GM23338 (cell line): ENCODE results near the gene COL2A1. TPM values are rescaled to one million over a fixed set of nuclear protein-coding genes. Genes with fewer than 3 reads are reported as not detected.

Experiments used
- ATAC-seq: fragments of 200-7000 bp; cut with Tn5 transposase; 3 replicates; pipeline ENCODE4 v1.9.1; 2020
- DNase-seq: peaks from one replicate; pipeline ENCODE4 v3.0.0-alpha.2; 2015; ENCODE audit warnings: low spot score
- H2AFZ ChIP-seq: fragments of 200-600 bp; sonication (generic); 2 replicates; pipeline ENCODE4 v1.8.0; 2016; ENCODE audit warnings: antibody characterized with exemption, mild to moderate bottlenecking, moderate library complexity
- H3F3A ChIP-seq: fragments of 200-600 bp; sonication (generic); replicated peaks from 2 replicates; pipeline ENCODE4 v1.8.0; 2017; ENCODE audit warnings: antibody characterized with exemption, mixed run types, low read depth
- H3K27ac ChIP-seq: fragments of 200-600 bp; sonication (generic); 2 replicates; pipeline ENCODE4 v1.6.1; 2016; ENCODE audit warnings: low read depth
- H3K27me3 ChIP-seq: fragments of 200-600 bp; sonication (generic); 2 replicates; pipeline ENCODE4 v1.8.0; 2016; ENCODE audit warnings: mild to moderate bottlenecking, mixed run types, moderate library complexity; ENCODE audit not compliant: insufficient read depth
- H3K36me3 ChIP-seq: fragments of 200-600 bp; sonication (generic); 2 replicates; pipeline ENCODE4 v1.8.0; 2016; ENCODE audit warnings: mild to moderate bottlenecking; ENCODE audit not compliant: insufficient read depth
- H3K4me1 ChIP-seq: fragments of 200-600 bp; sonication (generic); 2 replicates; pipeline ENCODE4 v1.8.0; 2016; ENCODE audit warnings: mild to moderate bottlenecking, moderate library complexity; ENCODE audit not compliant: insufficient read depth
- H3K4me2 ChIP-seq: fragments of 200-600 bp; sonication (generic); 2 replicates; pipeline ENCODE4 v1.7.1; 2017; ENCODE audit warnings: mixed run types
- H3K4me3 ChIP-seq: fragments of 200-600 bp; sonication (generic); 2 replicates; pipeline ENCODE4 v1.6.1; 2016; ENCODE audit warnings: mixed run types
- H3K79me2 ChIP-seq: fragments of 200-600 bp; sonication (generic); replicated peaks from 2 replicates; pipeline ENCODE4 v1.8.0; 2017; ENCODE audit warnings: mild to moderate bottlenecking; ENCODE audit not compliant: insufficient read depth
- H3K9me2 ChIP-seq: fragments of 200-600 bp; sonication (generic); 2 replicates; pipeline ENCODE4 v1.8.0; 2017; ENCODE audit not compliant: insufficient read depth
- H4K20me1 ChIP-seq: fragments of 200-600 bp; sonication (generic); replicated peaks from 2 replicates; pipeline ENCODE4 v1.8.0; 2017; ENCODE audit warnings: mild to moderate bottlenecking; ENCODE audit not compliant: insufficient read depth
- H3K27ac Mint-ChIP-seq: 2 replicates; pipeline ENCODE4 v1.8.0; 2020; ENCODE audit warnings: inconsistent platforms, mild to moderate bottlenecking, moderate library complexity, mixed read lengths
- H3K27me3 Mint-ChIP-seq: 3 replicates; pipeline ENCODE4 v1.8.0; 2022; ENCODE audit warnings: low read depth, mild to moderate bottlenecking, moderate library complexity, mixed read lengths, inconsistent platforms; ENCODE audit not compliant: insufficient read depth, poor library complexity
- H3K36me3 Mint-ChIP-seq: 3 replicates; pipeline ENCODE4 v1.8.0; 2021; ENCODE audit warnings: low read depth, mild to moderate bottlenecking, inconsistent platforms, moderate library complexity, mixed read lengths
- H3K4me1 Mint-ChIP-seq: 3 replicates; pipeline ENCODE4 v1.8.0; 2020; ENCODE audit warnings: mild to moderate bottlenecking, inconsistent platforms, mixed read lengths
- H3K4me3 Mint-ChIP-seq: 3 replicates; pipeline ENCODE4 v1.8.0; 2021; ENCODE audit warnings: moderate library complexity, mild to moderate bottlenecking, inconsistent platforms, mixed read lengths
- H3K9me3 Mint-ChIP-seq: 3 replicates; pipeline ENCODE4 v1.8.0; 2020; ENCODE audit warnings: moderate library complexity, mild to moderate bottlenecking, inconsistent platforms, mixed read lengths
- CREB1 ChIP-seq: fragments of 250-450 bp; sonication (Bioruptor Pico); IDR thresholded peaks from 2 replicates; pipeline ENCODE4 v1.5.0; 2020; ENCODE audit warnings: low read depth, mild to moderate bottlenecking, moderate library complexity
- CTCF ChIP-seq, 2 experiments: fragments of 200-600 bp in 1 of 2; sonication (generic) in 1 of 2; conservative IDR thresholded peaks; 2 replicates each; pipeline versions ENCODE4 v1.5.1 to v1.6.1; 2016 to 2017; ENCODE audit warnings: antibody characterized with exemption in 2 of 2, low read depth in 2 of 2, mild to moderate bottlenecking in 2 of 2, moderate library complexity in 1 of 2
- ETS1 ChIP-seq: IDR thresholded peaks from 2 replicates; pipeline ENCODE4 v1.6.1; 2016; ENCODE audit warnings: antibody characterized with exemption
- EZH2 ChIP-seq: fragments of 200-600 bp; sonication (generic); IDR thresholded peaks from one replicate; pipeline ENCODE4 v1.8.0; 2017; ENCODE audit warnings: antibody characterized with exemption, mild to moderate bottlenecking, low read depth; ENCODE audit not compliant: unreplicated experiment
- EZH2phosphoT487 ChIP-seq: fragments of 200-600 bp; sonication (generic); IDR thresholded peaks from one replicate; pipeline ENCODE4 v1.8.1; 2018; ENCODE audit warnings: antibody characterized with exemption; ENCODE audit not compliant: unreplicated experiment
- JUNB ChIP-seq: IDR thresholded peaks from one replicate; pipeline ENCODE4 v1.6.1; 2016; ENCODE audit warnings: antibody characterized with exemption; ENCODE audit not compliant: unreplicated experiment
- NANOG ChIP-seq: IDR thresholded peaks from 2 replicates; pipeline ENCODE4 v1.6.1; 2016; ENCODE audit warnings: antibody characterized with exemption, borderline replicate concordance
- POLR2AphosphoS5 ChIP-seq: IDR thresholded peaks from 2 replicates; pipeline ENCODE4 v1.6.1; 2016; ENCODE audit warnings: antibody characterized with exemption, low read depth
- REST ChIP-seq: IDR thresholded peaks from one replicate; pipeline ENCODE4 v1.6.1; 2018; ENCODE audit warnings: antibody characterized with exemption; ENCODE audit not compliant: unreplicated experiment
- STAT1 ChIP-seq: IDR thresholded peaks from one replicate; pipeline ENCODE4 v1.6.1; 2016; ENCODE audit warnings: antibody characterized with exemption; ENCODE audit not compliant: unreplicated experiment
- ZNF114 ChIP-seq: fragments of 250-450 bp; sonication (Bioruptor Pico); IDR thresholded peaks from 2 replicates; pipeline ENCODE4 v1.5.0; 2020; ENCODE audit warnings: mild to moderate bottlenecking, moderate library complexity
- ZNF331 ChIP-seq: fragments of 250-450 bp; sonication (Bioruptor Pico); IDR thresholded peaks from 2 replicates; pipeline ENCODE4 v1.5.0; 2020; ENCODE audit warnings: low read depth, mild to moderate bottlenecking, moderate library complexity
- ZNF462 ChIP-seq: fragments of 250-450 bp; sonication (Bioruptor Pico); IDR thresholded peaks from 2 replicates; pipeline ENCODE4 v1.5.0; 2020; ENCODE audit warnings: mild to moderate bottlenecking, moderate library complexity
- polyA plus RNA-seq: library from polyadenylated mRNA; unstranded; fragments of >200 nt; fragmentation: Nextera tagmentation; extraction: Ambion mirVana; gene quantifications from 2 replicates; pipeline ENCODE4 v1.2.1, GENCODE V29; 2016
- total RNA-seq: library from RNA; depleted of rRNA; stranded (reverse); fragments of >200 nt; shearing (Covaris generic); gene quantifications from 2 replicates; pipeline ENCODE4 v1.2.3, GENCODE V29; 2014

The COL2A1 gene
- total and polyA plus RNA-seq, 2 experiments from 2014 or later: 7.0 to 24.6 TPM

DNA sequence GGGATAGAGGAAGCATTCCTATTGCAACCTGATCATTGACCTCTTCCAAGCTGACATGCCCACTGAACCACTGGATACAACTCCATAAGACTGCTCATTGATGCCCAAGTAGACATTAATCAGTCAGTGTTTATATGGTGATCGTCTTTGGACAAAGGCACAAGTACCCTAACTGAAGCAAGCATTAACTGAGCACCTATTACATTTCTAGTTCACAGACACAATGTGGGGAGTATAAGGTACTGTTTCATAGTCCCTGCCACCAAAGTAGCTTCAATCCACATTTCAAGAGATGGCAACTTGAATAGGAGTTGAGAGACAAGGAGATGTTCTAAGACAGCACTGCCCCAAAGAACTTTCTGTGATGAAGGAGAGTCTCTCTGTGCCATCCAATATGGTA, 10.9 kb upstream of the COL2A1 start:
- H2AFZ ChIP-seq: no peak overlapping the region
- H3K4me2 ChIP-seq: no peak overlapping the region
- no peaks in the 10 kb centered on the region for H3F3A ChIP-seq
- Mint-ChIP-seq H3K4me3 (no peak overlapping the region), H3K4me1 (no peaks in the 10 kb centered on the region), H3K9me3 (no peaks in the 10 kb centered on the region), H3K27me3 (peaks cover 100% of the 10 kb centered on the region), H3K36me3 (no peaks in the 10 kb centered on the region), H3K27ac (no peak overlapping the region)
- no peak for ATAC-seq
- no peak for DNase-seq
- peaks cover 9% of the 10 kb centered on the region for H4K20me1 ChIP-seq
- TF ChIP-seq JUNB (no peak), NANOG (no peak), STAT1 (no peak), ZNF331 (CRISPR knock-in tag) (no peak), EZH2 (no peak), CREB1 (no peak), CTCF (conservative IDR thresholded peaks at IDR 0.05; ENCODE audit: low read depth in 2 of 2) (no peak), REST (no peak), ETS1 (no peak), EZH2phosphoT487 (no peak), POLR2AphosphoS5 (no peak), ZNF114 (CRISPR knock-in tag) (no peak), ZNF462 (CRISPR knock-in tag) (no peak)
- no peaks in the 10 kb centered on the region for H3K9me2 ChIP-seq
- no peak overlapping the region for H3K27ac ChIP-seq
- H3K79me2 ChIP-seq: no peaks in the 10 kb centered on the region
- no peaks in the 10 kb centered on the region for H3K4me1 ChIP-seq
- H3K36me3 ChIP-seq: no peaks in the 10 kb centered on the region
- H3K4me3 ChIP-seq: no peak overlapping the region
- peaks cover 100% of the 10 kb centered on the region for H3K27me3 ChIP-seq
